Limb (tissue), 2 donors: ENCODE results near the gene PLA2G4E.

Source experiments
- DNase-seq, 2 donors: peaks; one replicate each; pipeline ENCODE4 v3.0.0-alpha.2; 2016; ENCODE audit errors: extremely low spot score in 2 of 2

Gene PLA2G4E

DNA sequence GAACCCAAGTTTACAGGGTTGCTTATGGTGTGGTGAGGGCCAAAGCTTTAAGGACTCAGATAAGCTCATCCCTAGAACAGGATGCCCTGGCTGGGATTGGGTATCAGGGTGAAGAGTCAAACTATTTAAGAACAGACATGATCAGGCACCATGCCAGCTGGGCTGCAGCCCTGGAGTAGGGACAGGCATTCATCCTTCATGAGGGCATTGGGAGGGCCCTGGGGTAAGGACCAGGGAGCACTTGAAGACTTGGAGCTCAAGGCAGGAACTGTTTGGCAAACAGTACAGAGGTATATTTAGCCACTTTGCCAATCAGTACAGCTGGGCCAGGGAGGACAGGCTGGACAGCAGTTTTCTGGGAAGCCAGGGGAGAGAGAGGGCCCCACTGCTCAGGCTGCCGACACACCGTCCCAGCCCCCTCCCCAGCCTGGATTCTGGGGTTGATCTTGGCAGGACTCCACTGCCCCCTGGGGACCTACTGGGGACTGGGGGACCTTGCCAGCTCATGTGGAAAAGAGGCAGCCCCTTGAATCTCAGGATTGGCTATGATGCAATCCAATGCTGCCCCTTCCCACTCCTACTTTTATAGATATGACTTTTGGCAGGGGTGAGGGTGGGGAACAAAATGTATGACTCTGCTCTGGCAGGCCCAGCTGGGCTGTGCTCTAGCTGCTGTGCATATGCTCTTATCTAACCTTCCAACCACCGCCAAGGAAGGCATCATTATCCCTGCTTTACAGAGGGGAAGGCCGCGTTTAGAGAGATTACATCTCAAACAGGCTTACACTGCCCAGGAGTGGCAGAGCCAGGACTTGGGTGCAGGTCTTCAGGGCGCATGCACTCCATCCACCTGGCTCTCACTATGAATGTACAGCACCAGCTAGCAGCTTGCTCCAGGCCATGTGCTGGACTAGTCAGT, 2.3 kb downstream of the PLA2G4E start:
- DNase-seq = peak in 1 of 2 donors; percentile 18

DNA sequence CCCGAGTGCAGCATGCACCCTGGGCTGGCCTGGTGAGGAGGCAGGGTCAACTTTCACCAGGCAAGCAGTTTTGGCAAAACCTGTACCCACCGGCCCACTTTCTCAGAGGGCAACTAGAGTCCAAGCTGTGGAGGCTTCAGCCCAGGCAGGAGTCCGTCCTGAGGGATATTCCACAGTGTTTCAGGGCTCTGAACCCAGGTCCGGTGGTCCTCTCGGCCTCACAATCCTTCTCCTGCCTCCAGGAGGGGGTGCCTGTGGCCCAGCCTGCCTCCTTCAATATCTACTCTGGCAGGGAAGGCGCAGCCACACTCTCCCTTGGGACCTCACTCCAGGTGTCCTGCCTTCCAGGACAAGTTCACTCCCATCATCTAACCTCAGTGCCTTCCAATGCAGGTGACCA, 3.9 kb downstream of the PLA2G4E start:
- peak in 1 of 2 donors; percentile 18 for DNase-seq

DNA sequence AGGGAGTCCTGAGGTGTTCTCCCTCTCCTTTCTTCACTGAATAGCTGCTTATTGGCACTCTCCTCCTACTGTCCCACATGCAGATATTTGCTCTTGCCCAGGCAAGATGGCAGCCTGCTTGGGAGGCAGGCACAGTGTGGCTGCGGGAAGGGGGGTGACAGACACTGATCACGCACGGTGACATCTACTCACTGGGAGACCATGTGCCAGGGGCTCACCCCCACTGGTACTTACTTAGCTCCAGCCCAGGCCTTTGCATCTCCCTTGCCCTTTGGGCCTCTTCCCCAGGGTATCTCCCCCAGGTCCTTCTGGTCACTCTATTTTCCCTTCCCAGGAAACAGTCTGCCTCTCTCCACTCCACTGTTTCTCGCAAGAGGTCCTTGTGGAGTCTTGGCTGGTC, 6.4 kb downstream of the PLA2G4E start:
- DNase-seq = no peak

DNA sequence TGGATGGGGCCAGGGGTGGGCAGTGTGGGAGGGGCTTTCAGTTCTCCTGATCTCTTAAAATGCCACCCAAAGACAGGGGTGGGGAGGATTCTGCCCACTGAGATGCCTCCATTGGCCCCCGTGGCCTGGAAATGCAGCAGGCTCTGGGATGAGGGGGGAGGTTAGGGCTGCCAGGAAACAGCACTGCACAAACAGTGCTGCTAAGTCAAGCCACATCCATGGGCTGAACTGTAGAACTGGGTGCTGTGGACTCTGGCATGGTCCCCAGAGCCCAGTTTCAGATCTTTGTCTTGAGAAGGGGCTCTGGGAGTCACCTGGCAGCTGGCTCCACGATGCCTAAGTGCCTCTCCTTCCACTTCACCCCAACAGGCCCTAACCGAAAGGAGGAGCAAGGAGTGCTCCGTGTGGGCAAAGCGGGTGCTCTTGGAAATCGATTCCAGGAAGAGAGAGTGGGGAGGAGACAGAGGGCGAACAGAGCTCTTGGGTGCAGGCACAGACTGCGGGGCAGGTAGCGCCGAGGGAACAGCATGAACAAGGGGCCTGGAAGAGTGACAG, 7.8 kb downstream of the PLA2G4E start:
- DNase-seq = no peak

DNA sequence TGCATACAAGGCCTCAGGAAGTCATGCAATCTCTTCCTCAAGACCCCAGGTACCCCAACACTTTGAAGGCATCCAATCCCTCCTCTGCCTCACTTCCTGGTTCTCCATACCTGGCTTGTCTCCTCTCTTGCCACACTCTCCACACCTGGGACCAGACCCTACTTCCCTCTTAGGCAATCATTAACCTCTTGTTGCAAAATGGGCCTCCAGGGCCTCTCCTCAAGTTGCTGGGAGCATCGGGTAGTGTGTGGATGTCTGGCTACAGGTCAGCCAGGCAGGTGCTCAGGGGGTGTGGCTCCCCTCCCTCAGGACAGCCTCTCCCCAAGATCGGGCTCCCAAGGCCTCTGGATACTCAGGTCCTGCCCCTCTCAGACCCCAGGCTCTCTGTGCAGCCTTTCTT, 8.6 kb downstream of the PLA2G4E start:
- no peak for DNase-seq

DNA sequence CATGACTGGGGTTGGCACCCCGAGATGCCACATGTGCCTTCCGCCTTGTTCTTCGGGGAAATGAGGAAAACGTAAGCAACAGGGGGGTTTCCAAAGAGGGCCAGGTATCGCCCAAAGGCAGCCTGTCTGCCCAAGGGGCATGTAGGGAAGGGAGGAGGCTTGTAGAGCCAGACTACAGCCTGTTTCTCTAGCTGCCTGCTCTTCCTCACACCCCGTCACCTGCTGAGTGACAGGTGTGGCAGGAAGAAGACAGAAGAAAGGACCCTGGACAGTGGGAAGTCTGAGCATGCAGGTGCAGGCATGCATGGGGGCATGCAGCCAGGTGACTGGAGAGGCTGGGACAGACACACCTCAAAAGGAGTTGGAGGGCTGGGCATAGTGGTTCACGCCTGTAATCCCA, 9.8 kb downstream of the PLA2G4E start:
- DNase-seq = no peak

DNA sequence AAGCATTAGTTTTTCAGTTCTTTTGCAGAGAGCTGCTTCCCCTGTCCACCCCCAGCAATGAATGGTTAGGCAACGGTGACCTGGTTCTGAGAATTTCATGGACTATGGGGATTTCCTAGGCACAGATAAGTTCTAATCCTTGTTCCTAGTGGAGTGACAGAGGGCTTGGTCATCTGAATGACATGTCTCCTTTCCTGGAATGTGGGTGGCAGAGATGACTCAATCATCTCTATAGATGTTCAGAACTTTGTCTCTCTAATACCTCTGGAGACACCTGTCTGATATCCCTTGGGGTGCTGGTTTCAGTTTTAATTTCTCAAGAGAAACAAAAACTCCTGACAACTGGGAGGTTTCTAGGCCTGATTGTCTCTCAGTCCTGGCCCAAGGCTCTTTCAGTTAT, 10.4 kb downstream of the PLA2G4E start:
- no peak for DNase-seq

DNA sequence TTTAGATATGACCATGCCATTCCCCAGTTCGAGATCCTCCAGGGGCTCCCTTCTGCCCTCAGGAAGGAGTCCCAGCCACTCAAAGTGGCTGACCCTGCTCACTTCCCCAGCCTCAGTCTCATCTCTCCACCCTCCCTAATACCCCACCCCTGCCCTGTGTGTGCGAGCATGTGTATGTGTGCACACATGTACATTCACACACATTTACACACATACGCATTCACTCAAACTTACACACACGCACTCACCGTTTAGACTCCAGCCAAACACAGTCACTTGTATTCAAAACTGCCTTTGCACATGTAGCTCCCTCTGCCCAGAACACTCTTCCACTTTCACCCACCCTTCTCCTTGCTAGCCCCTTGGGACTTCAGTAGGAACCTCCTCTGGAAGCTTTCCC, 11.4 kb downstream of the PLA2G4E start:
- DNase-seq = no peak

DNA sequence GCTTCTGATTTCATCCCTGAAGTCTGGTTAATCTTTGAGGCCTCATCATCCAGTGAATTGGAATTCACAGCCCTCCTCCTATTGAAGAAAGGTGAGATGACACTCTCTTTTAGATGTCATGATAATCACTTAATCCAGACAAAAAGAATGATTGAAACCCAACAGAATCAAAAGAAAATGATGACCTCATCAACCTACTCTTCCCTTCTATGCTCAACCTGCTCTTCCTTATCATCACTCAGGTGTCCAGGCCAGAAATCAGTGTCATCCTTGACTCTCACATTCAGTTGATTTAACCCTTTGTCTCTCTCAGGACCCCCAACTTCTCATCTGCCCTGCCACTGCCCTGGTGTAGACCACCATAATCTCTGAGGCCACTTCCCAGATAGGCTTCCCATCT, 11.8 kb downstream of the PLA2G4E start:
- DNase-seq = no peak

DNA sequence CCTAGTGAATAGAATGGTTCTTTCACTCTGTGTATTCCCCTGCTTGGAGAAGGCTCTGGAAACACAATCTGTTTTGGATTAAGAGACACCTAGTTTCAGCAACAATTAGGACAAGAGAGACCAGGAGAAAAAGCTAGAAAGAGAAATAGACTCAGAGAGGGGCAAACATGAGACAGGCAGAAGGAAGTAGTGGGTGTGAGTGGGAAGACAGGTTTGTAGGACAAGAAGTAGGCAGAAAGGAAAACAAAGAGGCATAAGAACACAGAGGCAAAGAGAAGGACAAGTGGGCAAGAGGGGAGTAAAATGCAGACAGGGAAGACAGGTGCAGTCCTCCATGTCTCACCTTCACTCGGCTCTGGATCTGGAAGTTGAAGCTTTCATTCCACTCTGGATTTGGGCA, 13.5 kb downstream of the PLA2G4E start:
- no peak for DNase-seq

DNA sequence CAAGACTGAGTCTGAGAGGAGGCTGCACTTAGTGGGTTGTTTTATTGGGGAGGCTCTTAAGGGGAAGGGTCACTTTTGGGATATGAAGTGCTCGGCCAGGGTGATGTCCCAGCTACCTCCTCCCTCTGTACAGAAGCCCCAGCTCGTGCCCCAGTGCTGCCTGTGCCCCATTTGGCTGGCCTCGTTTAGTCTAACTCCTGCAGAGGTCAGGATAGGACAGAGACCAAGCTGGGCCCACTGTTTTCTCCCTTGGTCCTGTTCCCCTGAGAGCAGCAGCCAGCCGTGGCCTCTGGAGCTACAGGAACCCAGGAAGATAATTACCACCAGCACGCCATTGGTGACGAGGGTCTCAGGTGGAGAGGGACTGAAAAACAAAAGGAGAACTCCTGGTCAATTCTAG, 18.5 kb downstream of the PLA2G4E start:
- no peak for DNase-seq

DNA sequence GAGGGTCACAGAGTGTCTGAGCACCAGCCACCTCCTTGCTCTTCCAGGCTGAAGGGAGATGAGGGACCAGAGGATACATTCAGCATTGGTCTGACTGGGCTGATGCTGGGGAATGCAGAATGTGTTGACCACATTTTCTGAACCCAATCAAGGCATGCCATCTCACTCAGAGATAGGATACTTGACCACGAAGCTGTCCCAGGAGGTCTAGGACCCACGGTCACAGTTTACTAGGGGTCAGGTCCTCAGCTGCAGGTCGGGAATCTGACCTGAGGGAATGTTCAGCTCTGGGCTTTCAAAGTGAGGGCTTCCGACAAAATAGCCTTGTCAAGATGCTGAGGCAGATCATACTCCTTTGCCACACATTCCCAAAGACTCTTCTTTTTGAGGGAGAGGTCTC, 19.6 kb downstream of the PLA2G4E start:
- DNase-seq = no peak

DNA sequence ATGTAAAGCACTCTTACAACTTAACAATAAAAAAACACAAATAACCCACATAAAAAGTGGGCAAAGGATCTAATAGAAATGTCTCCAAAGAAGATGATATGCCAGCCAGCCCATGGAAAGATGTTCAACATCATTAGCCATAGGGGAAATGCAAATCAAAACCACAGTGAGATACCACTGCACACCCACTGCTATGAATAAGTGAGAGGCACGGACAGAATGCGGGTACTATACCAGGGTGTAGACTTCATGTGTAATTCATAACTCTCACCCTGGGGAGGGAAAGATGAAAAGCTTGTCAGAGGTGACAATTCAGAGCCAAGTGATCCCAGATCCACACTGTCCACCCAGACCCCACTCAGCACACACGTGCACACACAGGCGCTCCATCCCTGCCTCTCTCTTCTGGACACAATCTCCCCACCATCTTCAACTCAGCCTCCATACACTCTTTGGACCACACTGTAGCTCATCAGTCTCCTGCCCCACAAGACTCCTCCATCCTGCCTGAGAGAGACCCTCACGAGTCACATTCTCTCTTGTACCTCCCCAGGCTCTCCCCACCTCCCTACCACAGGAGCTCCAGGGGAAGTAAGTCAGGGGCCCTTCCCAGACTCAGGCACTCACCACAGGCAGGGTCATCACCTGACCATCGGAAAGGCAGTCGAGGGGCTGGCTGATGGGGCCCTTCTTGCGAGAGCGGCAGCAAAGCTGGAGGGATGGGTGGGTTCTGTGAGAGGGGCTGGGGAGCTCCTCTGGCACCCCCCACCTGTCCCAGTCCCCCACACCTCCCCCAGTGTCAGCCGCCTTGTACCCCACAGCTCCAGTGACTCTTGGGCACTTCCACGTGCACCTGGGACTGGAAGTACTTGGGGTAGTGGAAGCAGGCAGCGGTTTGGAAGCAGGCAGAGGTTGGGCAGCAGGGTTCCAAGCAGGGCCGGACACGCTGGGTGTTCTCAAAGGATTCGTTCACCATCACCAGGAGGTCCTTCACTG, 21.3 kb downstream of the PLA2G4E start:
- DNase-seq = no peak

DNA sequence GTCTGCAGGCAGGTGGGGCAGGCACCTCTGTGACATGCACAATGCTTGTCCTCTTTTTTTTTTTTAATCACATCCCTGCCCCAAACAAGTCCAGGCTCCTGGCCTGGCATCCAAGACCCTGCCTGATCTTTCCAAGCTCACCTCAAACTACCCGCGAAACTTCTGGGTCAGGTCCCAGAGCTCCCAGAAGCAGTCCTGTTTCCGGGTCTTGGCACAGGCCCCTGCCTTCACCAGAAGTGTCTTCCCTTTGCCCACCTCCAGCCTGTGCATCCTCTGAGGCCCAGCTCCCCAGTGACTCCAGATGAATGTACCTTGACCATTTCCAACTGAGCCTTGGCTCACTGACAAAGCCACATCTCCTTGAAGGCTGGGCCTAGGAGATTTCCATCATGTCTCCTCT, 23.0 kb downstream of the PLA2G4E start:
- no peak for DNase-seq

DNA sequence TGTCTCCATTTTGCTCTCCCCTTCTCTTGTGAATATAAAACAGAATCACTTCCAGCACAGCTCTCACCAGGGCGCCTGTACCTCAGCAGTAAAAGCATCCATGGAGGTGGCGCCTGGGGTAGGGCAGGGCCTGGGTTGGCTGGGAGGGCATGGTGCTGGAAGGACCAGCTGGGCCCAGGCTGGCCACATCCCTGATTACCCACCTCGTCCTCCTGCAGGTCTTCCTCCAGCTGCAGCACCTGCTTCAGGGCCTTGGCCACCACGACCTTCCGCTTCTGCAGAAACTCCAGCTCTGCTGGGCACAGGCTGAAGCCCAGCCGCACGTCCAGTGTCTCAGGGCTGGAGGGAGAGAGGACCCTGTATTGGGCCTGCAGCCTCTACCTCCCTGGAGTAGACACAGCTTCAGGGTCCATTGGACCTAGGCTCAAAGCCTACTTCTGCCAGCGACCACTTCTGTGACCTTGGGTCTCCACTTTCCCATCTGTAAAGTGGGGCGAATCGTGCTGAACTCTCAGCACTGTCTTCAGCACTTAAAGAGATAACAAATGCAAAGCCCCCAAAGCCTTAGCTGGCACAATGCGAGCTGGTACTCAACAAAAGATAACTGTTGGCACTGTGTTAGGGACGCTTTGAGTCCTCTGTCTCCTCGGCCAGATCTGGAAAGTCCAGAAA, 23.8 kb downstream of the PLA2G4E start:
- DNase-seq = no peak

DNA sequence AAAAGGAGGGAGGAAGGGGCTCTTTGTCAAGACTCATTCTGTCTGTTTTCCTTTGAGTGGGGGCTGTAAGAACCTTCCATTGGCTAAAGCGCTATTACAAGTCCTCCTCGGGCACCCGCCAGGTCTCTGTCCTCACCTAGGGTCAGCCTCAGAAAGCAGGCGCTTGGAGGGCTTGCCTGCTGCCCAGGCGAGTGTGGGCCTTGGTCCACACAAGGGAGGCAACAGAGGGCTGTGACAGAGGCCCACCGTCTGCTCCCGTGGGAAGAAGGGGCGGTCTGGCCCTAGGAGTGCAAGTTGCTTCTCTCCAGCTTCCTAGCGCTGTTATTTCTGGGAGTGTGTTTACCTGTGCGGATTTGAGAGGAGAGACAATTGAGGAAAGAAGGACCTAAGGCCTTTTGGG, 24.5 kb downstream of the PLA2G4E start:
- no peak for DNase-seq

DNA sequence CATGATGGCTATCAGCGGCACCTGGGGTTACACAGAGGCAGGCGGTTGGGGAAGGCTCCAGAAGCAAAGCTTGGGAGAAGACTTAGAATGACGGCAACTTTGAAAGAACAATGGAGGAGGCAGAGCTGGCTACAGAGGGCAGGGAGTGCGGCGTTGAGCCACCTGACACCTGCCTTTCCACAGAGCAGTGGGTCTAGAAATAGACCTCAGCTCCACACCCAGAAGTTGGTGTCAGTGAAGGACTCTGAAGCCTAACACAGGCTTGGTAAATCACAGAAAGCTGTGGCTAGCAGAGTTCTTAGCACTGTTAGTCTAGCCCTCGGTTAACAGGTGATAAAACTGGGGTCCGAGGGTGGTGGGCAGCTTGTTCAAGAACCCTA, 25.4 kb downstream of the PLA2G4E start:
- DNase-seq = no peak

DNA sequence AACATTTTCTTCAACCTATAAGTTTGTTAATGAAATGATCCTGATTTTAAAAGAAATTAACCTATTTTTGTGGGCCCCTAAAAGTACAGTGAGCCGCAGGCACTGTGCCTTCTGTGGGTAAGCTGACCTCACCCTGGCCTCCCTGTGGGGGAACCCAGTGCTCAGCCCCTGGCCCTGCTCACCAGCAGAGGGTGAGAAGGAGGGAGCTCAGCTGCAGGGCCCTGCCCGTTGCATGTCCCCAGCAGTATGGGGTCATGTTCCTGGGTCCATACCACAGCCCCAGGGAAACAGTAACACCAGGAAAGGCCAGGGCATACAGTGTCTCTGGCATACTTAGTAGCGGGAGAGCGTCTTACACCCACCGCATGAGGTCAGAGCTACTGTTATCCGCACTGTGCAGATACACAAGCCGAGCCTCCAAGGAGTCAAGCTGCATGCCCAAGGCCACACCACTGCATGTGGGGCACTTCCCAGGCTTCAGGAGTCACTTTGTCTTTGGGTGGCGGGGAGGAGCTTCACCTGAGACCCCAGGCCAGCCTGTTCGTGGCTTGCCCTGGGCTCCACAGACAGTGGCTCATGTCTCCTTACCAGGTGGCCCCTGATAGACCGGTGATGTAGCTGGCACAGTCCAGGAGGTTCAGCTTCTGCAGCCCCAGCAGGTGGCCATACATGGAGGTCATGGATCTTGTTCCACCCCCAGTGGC, 25.9 kb downstream of the PLA2G4E start:
- no peak for DNase-seq

DNA sequence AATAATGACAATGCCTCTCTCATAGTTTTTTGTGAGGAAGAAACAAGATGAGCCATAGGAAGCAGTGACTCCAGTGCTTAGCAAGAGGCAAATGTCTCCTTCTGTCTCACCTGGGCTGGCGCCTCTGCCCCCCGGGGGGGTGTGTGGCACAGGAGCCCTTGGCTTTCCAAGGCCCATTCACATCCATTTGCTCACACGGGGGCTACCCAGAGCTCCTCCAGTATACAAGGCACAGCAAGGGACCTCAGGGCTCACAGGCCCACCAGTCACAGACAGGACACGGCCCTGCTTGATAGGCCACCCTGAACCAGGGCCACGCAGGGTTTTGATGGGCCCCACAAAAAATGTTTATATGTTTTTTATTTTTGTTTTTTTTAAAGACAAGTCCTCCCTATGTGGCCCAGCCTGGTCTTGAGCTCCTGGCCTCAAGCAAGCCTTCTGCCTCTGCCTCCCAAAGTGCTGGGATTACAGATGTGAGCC, 26.6 kb downstream of the PLA2G4E start:
- DNase-seq = no peak

DNA sequence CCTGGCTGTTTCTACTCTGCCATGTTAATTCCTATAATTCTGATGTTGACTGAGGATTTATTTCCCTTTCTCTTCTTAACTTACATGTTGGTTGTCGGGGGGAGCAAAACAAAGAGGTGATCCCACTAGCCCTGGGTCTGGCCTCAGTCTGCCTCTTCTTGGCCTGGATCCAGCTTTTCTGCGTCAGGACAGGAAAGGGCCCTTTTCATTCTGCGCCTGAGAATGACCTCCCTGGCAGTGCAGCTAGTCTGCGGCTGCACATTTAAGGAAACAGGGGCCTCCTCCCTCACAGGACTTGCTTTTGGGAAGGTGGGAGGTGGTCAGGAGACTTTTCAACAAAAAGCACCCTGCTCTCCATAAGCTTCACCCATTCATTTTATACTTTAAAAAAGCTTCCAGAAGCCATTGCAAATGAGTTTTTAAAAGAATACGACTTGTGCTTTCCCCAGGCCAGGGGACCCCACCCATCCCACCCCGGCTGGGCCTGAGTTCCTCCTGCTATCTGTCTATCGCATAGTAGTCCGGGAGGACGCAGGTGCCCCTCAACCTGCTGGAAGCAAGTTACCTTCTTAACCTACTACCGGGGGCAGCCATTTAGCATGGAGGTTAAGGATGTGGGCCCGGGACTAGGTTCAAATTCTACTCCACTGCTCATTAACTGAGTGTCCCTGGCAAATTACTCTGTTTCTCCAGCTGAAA, 27.2 kb downstream of the PLA2G4E start:
- no peak for DNase-seq
